GM12865 (cell line): Measurements from ENCODE around the gene PUM1.
"Not testable (repeated sequence)": the region's sequence is repeated elsewhere in the genome, so short reads cannot be mapped to it uniquely, and the experiment has no call there.

Experiments
- DNase-seq: peaks from one replicate; pipeline ENCODE4 v3.0.0; 2010; ENCODE audit warnings: low read depth
- H3K4me3 ChIP-seq: 2 replicates; pipeline ENCODE4 v1.5.1; 2011; ENCODE audit warnings: mild to moderate bottlenecking, low read depth, low read length, control low read depth
- TF ChIP-seq, protein P1 (sequence below): IDR thresholded peaks from 2 replicates; pipeline ENCODE4 v1.5.1; 2011; ENCODE audit warnings: low read length, control low read depth, low read depth, inconsistent platforms; ENCODE audit not compliant: insufficient read depth; ENCODE audit errors: missing control alignments

PUM1 gene

GRCh38 chr1:31051611-31052010, 13.9 kb downstream of the PUM1 start:
- no peak for DNase-seq
- no peak overlapping the region for H3K4me3 ChIP-seq
- TF ChIP-seq, protein P1, sequence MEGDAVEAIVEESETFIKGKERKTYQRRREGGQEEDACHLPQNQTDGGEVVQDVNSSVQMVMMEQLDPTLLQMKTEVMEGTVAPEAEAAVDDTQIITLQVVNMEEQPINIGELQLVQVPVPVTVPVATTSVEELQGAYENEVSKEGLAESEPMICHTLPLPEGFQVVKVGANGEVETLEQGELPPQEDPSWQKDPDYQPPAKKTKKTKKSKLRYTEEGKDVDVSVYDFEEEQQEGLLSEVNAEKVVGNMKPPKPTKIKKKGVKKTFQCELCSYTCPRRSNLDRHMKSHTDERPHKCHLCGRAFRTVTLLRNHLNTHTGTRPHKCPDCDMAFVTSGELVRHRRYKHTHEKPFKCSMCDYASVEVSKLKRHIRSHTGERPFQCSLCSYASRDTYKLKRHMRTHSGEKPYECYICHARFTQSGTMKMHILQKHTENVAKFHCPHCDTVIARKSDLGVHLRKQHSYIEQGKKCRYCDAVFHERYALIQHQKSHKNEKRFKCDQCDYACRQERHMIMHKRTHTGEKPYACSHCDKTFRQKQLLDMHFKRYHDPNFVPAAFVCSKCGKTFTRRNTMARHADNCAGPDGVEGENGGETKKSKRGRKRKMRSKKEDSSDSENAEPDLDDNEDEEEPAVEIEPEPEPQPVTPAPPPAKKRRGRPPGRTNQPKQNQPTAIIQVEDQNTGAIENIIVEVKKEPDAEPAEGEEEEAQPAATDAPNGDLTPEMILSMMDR = no peak

DNA sequence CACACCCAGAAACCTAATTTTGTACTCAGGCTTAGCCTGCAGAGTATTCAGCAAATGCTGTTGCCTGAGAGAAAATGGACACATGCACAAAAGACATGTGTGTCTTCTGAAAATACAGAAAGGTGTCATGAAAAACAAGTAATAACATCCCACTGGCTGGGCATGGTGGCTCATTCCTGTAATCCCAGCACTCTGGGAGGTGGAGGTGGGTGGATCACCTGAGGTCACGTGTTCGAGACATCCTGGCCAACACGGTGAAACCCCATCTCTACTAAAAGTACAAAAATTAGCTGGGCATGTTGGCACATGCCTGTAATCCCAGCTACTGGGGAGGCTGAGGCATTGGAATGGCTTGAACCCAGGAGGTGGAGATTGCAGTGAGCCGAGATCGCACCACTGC, 18.0 kb downstream of the PUM1 start:
- not testable (repeated sequence) for H3K4me3 ChIP-seq, DNase-seq

DNA sequence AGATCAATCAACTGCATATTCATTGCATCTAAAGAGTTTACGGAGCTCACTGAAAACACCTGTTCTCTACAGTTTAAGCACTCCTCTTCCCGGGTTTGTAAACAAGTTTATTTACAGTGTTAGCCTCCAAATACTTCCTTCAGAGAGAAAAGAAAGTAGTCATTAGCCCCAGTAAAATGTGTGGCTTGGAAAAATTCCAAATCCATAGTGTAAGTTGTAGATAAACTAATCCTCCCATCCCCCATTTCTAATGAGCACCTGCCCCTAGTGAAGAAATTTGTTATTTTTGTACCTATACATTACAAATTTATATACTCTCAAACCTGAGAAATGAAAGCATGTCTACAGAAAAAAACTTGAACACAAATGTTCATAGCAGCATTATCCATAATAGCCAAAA, 21.9 kb downstream of the PUM1 start:
- H3K4me3 ChIP-seq = no peak overlapping the region
- TF ChIP-seq, protein P1 = no peak
- DNase-seq = no peak

DNA sequence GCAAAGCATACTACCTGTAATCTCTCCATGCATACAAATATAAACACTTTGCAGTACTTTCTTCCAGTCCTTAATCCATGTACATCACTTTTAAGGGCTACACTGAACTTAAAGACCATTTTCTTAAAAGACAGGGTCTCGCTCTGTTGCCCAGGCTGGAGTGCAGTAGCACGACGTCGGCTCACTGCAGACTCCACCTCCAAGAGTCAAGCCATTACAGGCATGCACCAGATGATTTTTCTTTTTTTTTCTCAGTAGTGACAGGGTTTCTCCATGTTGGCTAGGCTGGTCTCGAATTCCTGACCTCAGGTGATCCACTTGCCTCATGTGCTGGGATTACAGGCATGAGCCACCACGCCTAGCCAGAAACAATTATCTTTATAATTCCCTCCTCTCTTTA, 22.9 kb downstream of the PUM1 start:
- no peak for DNase-seq
- H3K4me3 ChIP-seq = no peak overlapping the region
- TF ChIP-seq, protein P1 = no peak

DNA sequence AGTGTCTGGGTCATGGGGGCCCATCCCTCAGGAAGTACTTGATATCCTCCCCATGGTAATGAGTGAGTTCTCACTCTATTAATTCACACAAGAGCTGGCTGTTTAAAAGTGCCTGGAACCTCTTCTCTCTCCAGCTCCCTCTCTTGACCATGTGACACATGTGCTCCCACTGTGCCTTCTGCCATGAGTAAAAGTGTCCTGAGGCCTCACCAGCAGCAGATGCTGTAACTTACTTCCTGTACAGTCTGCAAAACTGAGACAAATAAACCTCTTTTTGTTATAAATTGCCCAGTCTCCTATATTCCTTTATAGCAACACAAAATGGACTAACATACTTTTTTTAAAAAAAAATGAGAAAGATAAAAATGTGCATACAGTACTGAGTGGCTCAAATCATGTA, 24.0 kb downstream of the PUM1 start:
- H3K4me3 ChIP-seq = no peak overlapping the region
- DNase-seq = no peak
- TF ChIP-seq, protein P1 = no peak

GRCh38 chr1:31040038-31040437, 25.5 kb downstream of the PUM1 start:
- DNase-seq = no peak

DNA sequence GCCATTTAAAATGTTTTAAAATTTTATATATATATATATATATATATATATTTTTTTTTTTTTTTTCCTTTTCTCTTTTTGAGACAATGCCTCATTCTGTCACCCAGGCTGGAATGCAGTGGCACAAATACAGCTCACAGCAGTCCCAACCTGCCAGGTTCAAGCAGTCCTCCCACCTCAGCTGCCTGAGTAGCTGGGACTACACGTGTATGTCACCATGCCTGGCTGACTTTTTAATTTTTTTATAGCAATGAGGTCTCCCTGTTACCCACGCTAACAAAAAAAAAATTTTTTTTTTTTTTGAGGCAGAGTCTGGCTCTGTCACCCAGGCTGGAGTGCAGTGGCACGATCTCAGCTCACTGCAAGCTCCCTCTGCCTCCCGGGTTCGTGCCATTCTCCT, 26.6 kb downstream of the PUM1 start:
- H3K4me3 ChIP-seq, DNase-seq: not testable (repeated sequence)

More at GRCh38 chr1:31040038-31040437, 25.5 kb downstream of the PUM1 start:
- TF ChIP-seq, protein P1 = no peak
- H3K4me3 ChIP-seq = no peak overlapping the region

DNA sequence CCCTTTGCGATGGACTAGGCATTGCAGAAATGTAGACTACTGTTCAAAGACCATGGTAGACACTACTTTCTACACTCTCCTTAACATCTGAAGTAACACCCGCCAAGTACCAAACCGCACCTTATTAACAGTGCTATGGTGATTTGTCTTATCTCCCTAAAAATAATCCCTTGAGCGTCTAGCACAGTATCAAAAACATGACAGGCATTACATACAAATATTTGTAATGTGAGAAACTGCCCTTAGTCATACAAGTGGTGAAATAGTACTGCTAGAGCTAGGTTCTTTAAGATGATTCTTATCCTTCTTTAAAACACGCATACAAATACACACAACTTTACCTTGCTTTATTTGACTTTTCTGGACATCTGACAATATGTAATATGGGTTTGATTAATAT, 27.2 kb downstream of the PUM1 start:
- TF ChIP-seq, protein P1 = no peak
- H3K4me3 ChIP-seq = no peak overlapping the region
- no peak for DNase-seq
